AG09319 (cell line): ENCODE measurements around the gene EID3.

Experiments
- DNase-seq: peaks from one replicate; pipeline ENCODE4 v3.0.0-alpha.2; 2010; ENCODE audit warnings: low read depth; ENCODE audit errors: extremely low read depth
- TF ChIP-seq, protein P1 (sequence below): IDR thresholded peaks from 2 replicates; pipeline ENCODE4 v1.5.1; 2011; ENCODE audit warnings: low read depth, mild to moderate bottlenecking, inconsistent platforms, low read length, moderate library complexity

The EID3 gene

DNA sequence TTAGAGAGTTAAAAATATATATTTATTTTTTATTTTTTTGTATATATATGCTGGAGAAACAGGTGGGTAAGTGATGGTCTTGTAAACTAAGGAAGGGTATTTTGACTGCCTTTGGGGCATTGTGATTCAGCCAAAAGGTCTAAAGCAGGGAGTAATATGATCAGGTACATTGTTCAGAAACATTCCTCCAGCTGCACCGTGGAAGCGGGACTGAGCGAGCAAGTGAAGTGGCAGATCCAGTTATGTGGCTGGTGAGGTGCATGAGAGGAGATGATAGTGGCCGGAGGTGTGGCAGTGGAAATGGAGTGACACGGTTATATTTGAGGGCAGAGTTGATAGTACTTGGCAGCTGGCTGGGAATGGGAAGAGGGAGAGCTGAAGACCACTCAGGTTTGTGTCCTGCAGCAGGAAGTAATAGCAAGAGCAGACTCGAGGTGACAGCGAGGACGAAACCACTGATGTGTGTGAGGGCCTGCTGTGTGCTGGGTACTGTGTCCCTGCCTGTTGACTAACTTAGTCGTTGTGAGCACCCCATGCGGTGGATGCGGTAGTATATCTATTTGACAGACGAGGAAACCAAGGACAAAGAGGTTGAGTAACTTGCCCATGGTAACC lies 39.2 kb downstream of the EID3 start:
- TF ChIP-seq, protein P1, sequence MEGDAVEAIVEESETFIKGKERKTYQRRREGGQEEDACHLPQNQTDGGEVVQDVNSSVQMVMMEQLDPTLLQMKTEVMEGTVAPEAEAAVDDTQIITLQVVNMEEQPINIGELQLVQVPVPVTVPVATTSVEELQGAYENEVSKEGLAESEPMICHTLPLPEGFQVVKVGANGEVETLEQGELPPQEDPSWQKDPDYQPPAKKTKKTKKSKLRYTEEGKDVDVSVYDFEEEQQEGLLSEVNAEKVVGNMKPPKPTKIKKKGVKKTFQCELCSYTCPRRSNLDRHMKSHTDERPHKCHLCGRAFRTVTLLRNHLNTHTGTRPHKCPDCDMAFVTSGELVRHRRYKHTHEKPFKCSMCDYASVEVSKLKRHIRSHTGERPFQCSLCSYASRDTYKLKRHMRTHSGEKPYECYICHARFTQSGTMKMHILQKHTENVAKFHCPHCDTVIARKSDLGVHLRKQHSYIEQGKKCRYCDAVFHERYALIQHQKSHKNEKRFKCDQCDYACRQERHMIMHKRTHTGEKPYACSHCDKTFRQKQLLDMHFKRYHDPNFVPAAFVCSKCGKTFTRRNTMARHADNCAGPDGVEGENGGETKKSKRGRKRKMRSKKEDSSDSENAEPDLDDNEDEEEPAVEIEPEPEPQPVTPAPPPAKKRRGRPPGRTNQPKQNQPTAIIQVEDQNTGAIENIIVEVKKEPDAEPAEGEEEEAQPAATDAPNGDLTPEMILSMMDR, result no peak
- no peak for DNase-seq

DNA sequence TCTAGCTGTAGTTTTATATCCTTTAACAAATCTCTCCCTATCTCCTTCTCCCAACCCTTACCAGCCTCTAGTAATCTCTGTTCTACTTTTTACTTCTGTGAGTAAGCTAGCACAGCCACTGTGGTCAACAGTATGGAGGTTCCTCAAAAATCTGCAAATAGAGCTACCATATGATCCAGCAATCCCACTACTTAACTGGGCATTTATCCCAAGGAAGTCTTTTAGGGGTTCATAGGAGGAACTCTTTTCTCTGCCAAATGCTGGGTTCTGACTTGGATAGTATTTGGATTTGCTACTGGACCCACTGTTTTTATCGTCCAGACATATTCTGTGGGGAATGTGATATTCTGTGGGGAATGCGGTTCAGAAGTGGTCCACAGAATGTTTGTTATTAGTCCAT lies 41.1 kb downstream of the EID3 start:
- TF ChIP-seq, protein P1, result no peak
- DNase-seq, result no peak

DNA sequence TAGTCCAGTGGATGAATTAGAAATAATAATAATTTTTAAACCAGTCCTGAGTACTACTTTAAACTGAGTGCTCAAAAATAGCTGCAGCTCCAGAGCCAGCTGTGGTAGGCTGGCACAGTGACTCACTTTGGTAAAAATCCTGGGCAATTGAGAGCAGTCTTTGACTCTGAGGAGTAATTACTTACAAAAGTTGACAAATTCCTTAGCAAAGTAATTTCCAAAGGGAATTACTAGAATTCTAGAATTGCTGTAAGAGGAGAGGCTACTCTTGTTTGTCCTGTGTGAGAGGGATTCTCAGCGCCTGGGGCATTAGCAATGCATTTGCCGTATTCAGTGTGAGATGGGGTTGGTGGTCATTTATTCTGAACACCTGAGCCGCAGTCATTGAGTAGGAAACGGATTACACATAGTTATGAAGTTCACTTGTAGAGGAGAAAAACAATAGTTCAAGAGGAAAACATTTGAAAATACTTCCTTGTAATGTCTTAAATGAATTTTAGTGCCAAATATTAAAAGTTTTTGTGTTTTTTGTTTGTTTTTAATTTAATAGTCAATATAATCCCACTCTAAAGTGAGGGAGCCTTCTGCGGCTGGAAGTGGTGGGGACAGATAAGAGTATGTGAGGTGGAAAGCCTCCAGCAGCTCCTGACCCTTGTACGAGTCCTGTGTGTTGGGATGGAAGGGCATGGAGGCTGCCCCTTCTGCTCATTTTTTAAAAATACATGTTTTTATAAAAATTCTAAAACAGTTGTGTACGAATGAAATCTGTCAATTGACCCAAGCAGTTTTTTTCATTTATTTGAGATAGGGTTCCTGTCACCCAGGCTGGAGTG lies 41.9 kb downstream of the EID3 start:
- DNase-seq, result no peak
- TF ChIP-seq, protein P1, result no peak

DNA sequence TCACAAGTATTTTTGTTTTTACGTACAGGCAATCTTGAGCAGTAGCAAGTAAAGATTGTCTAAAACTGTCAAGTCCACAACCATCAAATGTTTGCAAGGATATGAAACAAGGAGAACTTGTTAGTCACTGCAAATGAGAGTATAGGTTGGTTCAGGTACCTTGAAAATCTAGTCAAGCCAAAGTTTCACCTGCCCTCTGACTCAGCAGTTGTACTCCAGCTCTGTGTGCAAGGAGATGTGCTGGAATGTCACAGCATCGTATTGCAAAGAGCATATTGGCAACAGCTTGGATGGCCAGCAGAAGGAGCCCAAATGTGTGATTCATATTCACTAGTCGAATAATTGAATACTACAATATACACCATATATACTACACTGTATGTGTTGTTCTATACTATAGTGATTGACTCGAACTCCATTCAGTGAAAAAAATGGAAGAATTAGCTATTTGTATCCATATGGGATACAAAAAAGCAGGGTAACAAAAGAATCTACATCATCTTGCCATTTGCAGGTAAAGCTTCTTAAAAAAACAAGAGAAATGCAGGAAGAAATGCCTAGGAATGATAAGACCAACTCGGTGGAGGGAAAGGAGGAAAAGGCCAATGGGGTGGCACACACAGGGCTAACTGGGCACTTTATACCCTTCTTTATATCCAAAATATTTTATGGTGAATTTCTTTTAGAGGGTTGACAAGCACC lies 44.0 kb downstream of the EID3 start:
- TF ChIP-seq, protein P1, result no peak
- DNase-seq, result no peak

DNA sequence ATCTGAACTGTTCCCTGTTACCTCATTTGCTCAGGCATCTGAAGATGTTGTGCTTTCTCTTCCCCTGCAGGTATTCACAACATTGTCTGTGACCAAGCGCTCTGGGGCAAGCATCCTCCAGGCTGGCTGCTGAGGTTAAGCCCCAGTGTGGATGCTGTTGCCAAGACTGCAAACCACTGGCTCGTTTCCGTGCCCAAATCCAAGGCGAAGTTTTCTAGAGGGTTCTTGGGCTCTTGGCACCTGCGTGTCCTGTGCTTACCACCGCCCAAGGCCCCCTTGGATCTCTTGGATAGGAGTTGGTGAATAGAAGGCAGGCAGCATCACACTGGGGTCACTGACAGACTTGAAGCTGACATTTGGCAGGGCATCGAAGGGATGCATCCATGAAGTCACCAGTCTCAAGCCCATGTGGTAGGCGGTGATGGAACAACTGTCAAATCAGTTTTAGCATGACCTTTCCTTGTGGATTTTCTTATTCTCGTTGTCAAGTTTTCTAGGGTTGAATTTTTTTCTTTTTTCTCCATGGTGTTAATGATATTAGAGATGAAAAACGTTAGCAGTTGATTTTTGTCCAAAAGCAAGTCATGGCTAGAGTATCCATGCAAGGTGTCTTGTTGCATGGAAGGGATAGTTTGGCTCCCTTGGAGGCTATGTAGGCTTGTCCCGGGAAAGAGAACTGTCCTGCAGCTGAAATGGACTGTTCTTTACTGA lies 44.9 kb downstream of the EID3 start:
- TF ChIP-seq, protein P1, result no peak
- no peak for DNase-seq

DNA sequence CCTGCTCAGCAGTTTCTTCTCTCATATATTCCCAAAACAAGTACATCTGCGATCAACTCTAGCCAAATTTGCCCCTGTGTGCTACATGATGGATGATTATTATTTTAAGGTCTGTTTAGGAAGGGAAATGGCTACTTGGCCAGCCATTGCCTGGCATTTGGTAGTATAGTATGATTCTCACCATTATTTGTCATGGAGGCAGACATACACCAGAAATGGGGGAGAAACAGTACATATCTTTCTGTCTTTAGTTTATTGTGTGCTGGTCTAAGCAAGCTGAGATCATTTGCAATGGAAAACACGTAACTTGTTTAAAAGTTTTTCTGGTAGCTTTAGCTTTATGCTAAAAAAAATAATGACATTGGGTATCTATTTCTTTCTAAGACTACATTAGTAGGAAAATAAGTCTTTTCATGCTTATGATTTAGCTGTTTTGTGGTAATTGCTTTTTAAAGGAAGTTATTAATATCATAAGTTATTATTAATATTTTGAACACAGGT lies 45.5 kb downstream of the EID3 start:
- TF ChIP-seq, protein P1, result no peak
- no peak for DNase-seq
